ENCODE results near the gene ADGRF4. TPM values are rescaled to one million over a fixed set of nuclear protein-coding genes. Genes with fewer than 3 reads are reported as not detected.

ADGRF4 gene
- total RNA-seq, 2 donors from 2014 or later, result not detected

DNA sequence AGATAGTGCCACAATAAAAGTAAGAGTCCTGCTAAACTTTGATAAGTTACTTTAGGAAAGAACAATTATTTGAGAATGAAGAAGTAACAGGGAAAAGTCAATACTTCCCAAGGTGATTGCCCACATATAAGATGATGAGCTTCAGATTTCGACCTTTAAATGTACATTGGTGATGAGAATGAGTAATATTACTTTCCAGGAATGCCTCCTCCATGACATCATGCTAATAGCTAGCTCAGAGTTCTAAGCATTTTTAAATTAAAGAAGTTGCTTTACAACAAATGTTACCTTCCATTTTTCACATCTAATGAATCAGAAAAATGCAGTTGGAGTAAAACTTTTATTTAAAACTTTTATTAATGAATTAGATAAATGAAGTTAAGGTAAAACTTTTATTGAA, 61.0 kb downstream of the ADGRF4 start:
- peaks cover 0 to 2% of the 10 kb centered on the region in 2 donors for H3K36me3 Mint-ChIP-seq (ENCODE audit: insufficient read depth in 2 of 2)
- no peak overlapping the region for H3K27ac Mint-ChIP-seq
- peaks cover 26% of the 10 kb centered on the region for H3K27me3 Mint-ChIP-seq (ENCODE audit: low read depth)
- no peaks in the 10 kb centered on the region for H3K4me1 Mint-ChIP-seq (ENCODE audit: low read depth)
- no peak overlapping the region for H3K4me3 Mint-ChIP-seq
- H3K9me3 Mint-ChIP-seq, result peaks cover 0 to 3% of the 10 kb centered on the region in 2 donors
- ATAC-seq (replicated peaks in 1 of 2) (no peak), DNase-seq (no peak)

DNA sequence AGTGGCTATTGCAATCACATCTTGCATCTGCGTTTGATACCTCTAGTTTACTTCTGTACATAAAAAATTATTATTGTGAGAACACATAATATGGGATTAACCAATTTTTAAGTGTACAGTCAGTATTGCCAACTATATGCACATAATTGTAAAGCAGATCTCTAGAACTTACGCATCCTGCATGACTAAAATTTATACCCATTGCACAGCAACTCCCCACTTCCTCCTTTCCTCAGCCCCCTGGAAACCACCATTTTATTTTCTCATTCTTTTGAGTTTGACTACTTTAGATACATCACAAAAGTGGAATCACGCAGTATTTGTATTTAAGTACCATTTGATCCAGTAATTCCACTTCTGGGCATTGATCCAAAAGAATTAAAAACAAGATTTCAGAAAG, 64.1 kb downstream of the ADGRF4 start:
- no peak overlapping the region for H3K27ac Mint-ChIP-seq
- ATAC-seq (replicated peaks in 1 of 2) (no peak), DNase-seq (no peak)
- H3K4me1 Mint-ChIP-seq (ENCODE audit: low read depth), result no peaks in the 10 kb centered on the region
- H3K9me3 Mint-ChIP-seq, result peaks cover 0 to 1% of the 10 kb centered on the region in 2 donors
- H3K27me3 Mint-ChIP-seq (ENCODE audit: low read depth), result peaks cover 6% of the 10 kb centered on the region
- no peak overlapping the region for H3K4me3 Mint-ChIP-seq
- H3K36me3 Mint-ChIP-seq (ENCODE audit: insufficient read depth in 2 of 2), result peaks cover 1% of the 10 kb centered on the region in 2 donors

DNA sequence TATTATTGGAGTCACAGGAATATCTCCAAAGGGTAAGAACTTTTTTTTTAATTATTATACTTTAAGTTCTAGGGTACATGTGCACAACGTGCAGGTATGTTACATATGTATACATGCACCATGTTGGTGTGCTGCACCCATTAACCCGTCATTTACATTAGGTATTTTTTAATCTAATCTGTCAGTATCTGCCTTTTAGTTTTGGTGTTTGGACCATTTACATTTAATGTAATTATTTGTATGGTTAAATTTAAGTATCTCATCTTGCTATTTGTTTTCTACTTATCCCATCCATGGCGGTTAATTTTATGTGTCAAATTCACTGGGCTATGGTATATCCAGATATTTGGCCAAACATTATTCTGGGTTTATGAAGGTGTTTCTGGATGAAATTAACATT, 68.1 kb downstream of the ADGRF4 start:
- DNase-seq (no peak), ATAC-seq (replicated peaks in 1 of 2) (no peak)
- no peak overlapping the region for H3K4me3 Mint-ChIP-seq
- H3K27ac Mint-ChIP-seq, result no peak overlapping the region
- peaks cover 15% of the 10 kb centered on the region for H3K27me3 Mint-ChIP-seq (ENCODE audit: low read depth)
- H3K4me1 Mint-ChIP-seq (ENCODE audit: low read depth), result no peaks in the 10 kb centered on the region
- H3K36me3 Mint-ChIP-seq (ENCODE audit: insufficient read depth in 2 of 2), result peaks cover 1% of the 10 kb centered on the region in 2 donors
- peaks cover 0 to 1% of the 10 kb centered on the region in 2 donors for H3K9me3 Mint-ChIP-seq

DNA sequence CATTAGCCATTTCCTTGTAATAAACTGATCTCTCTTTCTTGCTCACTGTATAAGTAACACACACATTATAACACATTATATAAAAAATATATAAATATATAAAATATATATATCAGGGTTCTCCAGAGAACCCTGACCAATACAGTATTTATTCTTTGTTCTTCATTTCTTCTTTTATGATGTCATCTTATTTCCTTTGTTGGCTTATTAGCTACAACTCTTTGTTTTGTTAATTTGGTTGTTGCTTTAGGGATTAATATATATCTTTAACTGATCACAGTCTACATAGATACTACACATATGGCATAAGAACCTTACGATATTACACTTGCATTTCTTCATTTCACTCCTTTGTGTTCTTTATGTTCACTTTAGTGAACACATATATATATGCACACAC, 68.7 kb downstream of the ADGRF4 start:
- no peaks in the 10 kb centered on the region for H3K4me1 Mint-ChIP-seq (ENCODE audit: low read depth)
- DNase-seq, result no peak
- ATAC-seq (replicated peaks in 1 of 2), result no peak

DNA sequence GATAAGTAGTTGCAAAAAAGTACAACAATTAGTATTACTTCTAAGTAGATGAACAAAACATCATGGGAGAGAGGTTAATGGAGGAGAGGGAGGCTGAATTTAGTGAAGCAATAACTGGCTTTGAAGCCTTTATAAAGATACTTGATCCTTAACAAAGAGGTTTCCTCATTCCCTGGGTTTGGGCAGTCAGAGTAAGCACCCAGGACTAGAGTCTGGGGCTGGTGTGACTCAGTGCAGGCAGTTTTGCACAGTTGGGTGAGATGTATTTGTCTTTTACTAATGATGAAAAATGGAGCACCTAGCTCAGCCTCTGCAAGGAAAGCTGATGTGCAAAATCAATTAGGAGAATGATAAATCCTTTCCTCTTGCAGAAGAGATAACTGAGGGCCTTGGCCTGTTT, 71.6 kb downstream of the ADGRF4 start:
- H3K9me3 Mint-ChIP-seq, result peaks cover 0 to 1% of the 10 kb centered on the region in 2 donors
- no peak overlapping the region for H3K27ac Mint-ChIP-seq
- H3K4me3 Mint-ChIP-seq, result no peak overlapping the region
- peaks cover 8% of the 10 kb centered on the region for H3K27me3 Mint-ChIP-seq (ENCODE audit: low read depth)
- ATAC-seq (replicated peaks in 1 of 2) (no peak), DNase-seq (no peak)
- H3K36me3 Mint-ChIP-seq (ENCODE audit: insufficient read depth in 2 of 2), result peaks cover 1% of the 10 kb centered on the region in 2 donors
- H3K4me1 Mint-ChIP-seq (ENCODE audit: low read depth), result no peaks in the 10 kb centered on the region

More for the DNA sequence above, 68.7 kb downstream of the ADGRF4 start:
- Mint-ChIP-seq H3K36me3 (ENCODE audit: insufficient read depth in 2 of 2) (peaks cover 1% of the 10 kb centered on the region in 2 donors), H3K27ac (no peak overlapping the region), H3K9me3 (peaks cover 0 to 1% of the 10 kb centered on the region in 2 donors), H3K4me3 (no peak overlapping the region), H3K27me3 (ENCODE audit: low read depth) (peaks cover 15% of the 10 kb centered on the region)

Other genes starting within 250 kb of the ADGRF4 start
- gene CD2AP, start 220.8 kb upstream of the ADGRF4 start, total RNA-seq, result 10 to 100 TPM; 29.3 to 29.5 TPM
- gene OPN5, start 83.5 kb downstream of the ADGRF4 start, total RNA-seq, result not detected

Measured in activated T-cell treated with anti-CD3 and anti-CD28 coated beads, Interleukin-2, amount 50 U/mL, for 72 hours (primary cell).